Pancreas (tissue), 10 donors: Measurements from ENCODE around the gene RPA1. TPM values are rescaled to one million over a fixed set of nuclear protein-coding genes. Genes with fewer than 3 reads are reported as not detected.

Experiments
- ATAC-seq, 4 donors: fragments of 200-7000 bp; cut with Tn5 transposase; one replicate each; pipeline versions ENCODE4 v1.8.0 to v1.9.1; 2020; ENCODE audit warnings: mild to moderate bottlenecking in 4 of 4, moderate library complexity in 4 of 4
- DNase-seq, 6 donors: peaks; one replicate each; pipeline ENCODE4 v3.0.0-alpha.2; 2020
- FAIRE-seq: peaks from 2 replicates; lab custom pipeline; 2012; peaks lifted over from hg19 to GRCh38; lab: Jason Lieb, UNC
- H3K27ac ChIP-seq, 4 donors: fragments of 200-600 bp; sonication (generic); 1 replicate in 3 of 4; 2 replicates in 1 of 4; pipeline versions ENCODE4 v1.5.0 to v1.8.0; 2020
- H3K27me3 ChIP-seq, 4 donors: fragments of 200-600 bp; one replicate each; pipeline ENCODE4 v1.8.0; 2021
- H3K36me3 ChIP-seq, 3 donors: fragments of 200-600 bp; sonication (generic) in 1 of 3; one replicate each; pipeline versions ENCODE4 v1.5.0 to v1.8.0; 2020 to 2021
- H3K4me1 ChIP-seq, 3 donors: fragments of 200-600 bp; one replicate each; pipeline ENCODE4 v1.8.0; 2021
- H3K4me3 ChIP-seq, 4 donors: fragments of 200-600 bp; sonication (generic) in 2 of 4; one replicate each; pipeline versions ENCODE4 v1.5.0 to v1.8.0; 2020 to 2021
- H3K9me3 ChIP-seq, 4 donors: fragments of 200-600 bp; one replicate each; pipeline ENCODE4 v1.8.0; 2021
- CTCF ChIP-seq, 4 donors: fragments of 200-600 bp; sonication (generic) in 3 of 4; IDR thresholded peaks; one replicate each; pipeline versions ENCODE4 v1.5.0 to v1.8.0; 2021; ENCODE audit warnings: antibody characterized with exemption in 4 of 4
- WGBS, 2 donors: extraction: QIAGEN DNeasy Blood & Tissue Kit; methylation state at CpG; one replicate each; pipeline ENCODE4 v1.1.7; 2013; 5-methylcytosine and 5-hydroxymethylcytosine counted together
- intact Hi-C, 3 donors: fragments of 100-400 bp; cut with DNase I; formaldehyde crosslinking; loops; one replicate each; pipeline versions ENCODE4 v1.11.1 to v1.14.2; 2022
- polyA plus RNA-seq, 2 donors: library from polyadenylated mRNA; stranded (reverse); fragments of 200-250 nt; gene quantifications; one replicate each; pipeline ENCODE4 v1.2.3, GENCODE V29; 2013
- total RNA-seq, 6 donors: library from RNA; stranded (reverse); fragmentation: NEBNext Ultra II Directional in 4 of 6; extraction: Animal tissue kit (Norgen Biotek cat#: 25700) in 4 of 6; gene quantifications; one replicate each; pipeline versions ENCODE4 v1.2.1 to v1.2.4, GENCODE V29; 2021 to 2023
- donor health status: healthy with polysubstance abuse.
- donor health status: DM: no; HTN: no; CAD: no; lungs with moderate emphysema.
- donor health status: DM: no; HTN: no; CAD: no.
- donor health status: control.
- donor health status: control.
- donor health status: Bipolar disorder and iron deficiency.
- donor health status: DM: yes; HTN: yes; CAD: no.
- donor health status: DM: no; HTN: no; CAD: no.
- donor health status: DM: no; HTN: no; CAD: no.
- donor health status: DM: yes; HTN: yes; CAD: no.

RPA1 gene
- total and polyA plus RNA-seq, 8 donors = 6.5 to 43.9 (median 36.1) TPM

DNA sequence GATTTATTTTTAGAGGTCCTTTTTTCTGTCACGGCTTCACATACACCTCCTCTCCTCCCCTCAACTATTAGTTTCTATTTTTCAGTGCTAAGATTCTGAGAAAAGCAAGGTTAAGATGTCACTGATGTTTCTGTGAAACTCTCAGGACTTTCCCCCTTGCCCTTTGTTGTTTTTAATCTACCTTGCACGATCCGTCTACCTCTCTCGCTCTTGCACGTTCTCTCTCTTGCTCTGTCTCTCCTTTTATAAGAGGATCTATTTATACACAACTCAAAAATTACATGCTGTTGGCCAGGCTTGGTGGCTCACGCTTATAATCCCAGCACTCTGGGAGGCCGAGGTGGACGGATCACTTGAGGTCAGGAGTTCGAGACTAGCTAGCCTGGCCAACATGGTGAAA lies 43.6 kb downstream of the RPA1 start:
- ATAC-seq (no peak), DNase-seq (no peak), FAIRE-seq (no peak)
- Histone ChIP-seq H3K27me3 (no peaks in the 10 kb centered on the region), H3K36me3 (peaks cover 0 to 20% (median 8%) of the 10 kb centered on the region in 3 donors), H3K9me3 (no peaks in the 10 kb centered on the region), H3K4me1 (no peaks in the 10 kb centered on the region), H3K27ac (no peak overlapping the region), H3K4me3 (no peak overlapping the region)
- no peak for TF ChIP-seq CTCF (IDR thresholded peaks at IDR 0.05)
- WGBS, 2 donors = 90 to 94% methylated on average over 9 of the region's 9 CpGs
- intact Hi-C loops = loop anchor here in 1 of 3 donors (10.0 kb wide), 1 partner anchor 149 kb away; the partner anchor contains the start of gene WDR81

DNA sequence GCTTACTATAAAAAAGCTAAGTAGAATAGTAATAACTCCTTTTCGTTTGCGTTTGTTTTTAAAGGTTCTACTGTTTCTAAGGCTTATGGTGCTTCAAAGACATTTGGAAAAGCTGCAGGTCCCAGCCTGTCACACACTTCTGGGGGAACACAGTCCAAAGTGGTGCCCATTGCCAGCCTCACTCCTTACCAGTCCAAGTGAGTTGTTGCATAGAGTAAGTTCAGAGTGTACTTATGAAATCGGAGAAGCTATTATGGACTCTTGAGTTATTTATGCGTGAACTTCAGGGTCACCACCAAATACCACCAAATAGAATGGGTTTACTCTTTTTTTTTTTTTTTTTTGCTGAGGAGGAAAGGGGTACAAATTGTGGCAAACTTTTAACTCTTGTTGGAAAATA lies 45.8 kb downstream of the RPA1 start:
- intact Hi-C loops = loop anchor here in 1 of 3 donors (10.0 kb wide), 1 partner anchor 151 kb away; the partner anchor contains the start of gene WDR81
- no peak for TF ChIP-seq CTCF (IDR thresholded peaks at IDR 0.05)
- no peaks in the 10 kb centered on the region for H3K4me1 ChIP-seq
- ATAC-seq (no peak), DNase-seq (no peak), FAIRE-seq (no peak)
- H3K9me3 ChIP-seq = no peaks in the 10 kb centered on the region
- H3K27me3 ChIP-seq = no peaks in the 10 kb centered on the region
- no peak overlapping the region for H3K27ac ChIP-seq
- WGBS, 2 donors = 88 to 92% methylated on average over 4 of the region's 4 CpGs
- H3K36me3 ChIP-seq = peaks cover 0 to 36% (median 14%) of the 10 kb centered on the region in 3 donors
- H3K4me3 ChIP-seq = no peak overlapping the region

DNA sequence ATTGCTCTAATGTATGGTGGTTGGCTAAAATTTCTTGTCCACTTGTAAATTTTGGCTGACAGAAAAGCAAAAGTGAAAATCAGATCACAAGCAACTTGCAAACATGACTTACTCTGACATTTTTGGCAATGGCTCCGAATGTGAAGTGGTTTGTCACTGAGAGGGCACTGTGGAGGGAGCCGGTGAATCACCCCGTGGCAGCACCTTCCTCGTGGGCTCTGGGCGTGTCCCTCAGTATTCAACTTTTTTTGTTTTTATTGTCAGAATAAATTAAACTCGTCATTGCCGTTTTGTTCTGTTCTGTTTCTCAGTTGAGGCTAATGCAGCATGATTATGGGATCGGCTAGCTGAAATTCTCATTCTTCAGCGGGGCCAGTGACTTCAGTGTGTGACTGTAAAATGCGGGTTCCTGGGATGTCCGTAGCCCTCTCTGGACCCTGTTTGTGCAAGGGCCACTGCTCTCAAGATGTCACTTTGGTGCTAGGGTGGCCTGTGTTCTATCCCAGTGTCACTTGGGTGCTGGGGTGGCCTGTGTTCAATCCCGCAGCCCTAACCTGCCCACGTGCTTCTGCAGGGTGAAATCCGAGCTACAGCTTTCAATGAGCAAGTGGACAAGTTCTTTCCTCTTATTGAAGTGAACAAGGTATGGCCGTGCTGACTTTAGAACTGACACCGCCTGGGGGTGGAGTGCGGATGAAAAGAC lies 48.8 kb downstream of the RPA1 start:
- Histone ChIP-seq H3K36me3 (peaks cover 0 to 42% (median 20%) of the 10 kb centered on the region in 3 donors), H3K4me1 (no peaks in the 10 kb centered on the region), H3K27ac (no peak overlapping the region), H3K4me3 (no peak overlapping the region), H3K9me3 (no peaks in the 10 kb centered on the region), H3K27me3 (no peaks in the 10 kb centered on the region)
- DNase-seq = no peak
- intact Hi-C loops = loop anchor here in 1 of 3 donors (10.0 kb wide), 1 partner anchor 154 kb away; the partner anchor contains the start of gene WDR81
- 89% methylated on average over 17 of the region's 17 CpGs for WGBS, 2 donors
- no peak for ATAC-seq
- FAIRE-seq = no peak
- no peak for TF ChIP-seq CTCF (IDR thresholded peaks at IDR 0.05)

GRCh38 chr17:1880851-1881630 lies 51.2 kb downstream of the RPA1 start:
- no peak for ATAC-seq
- DNase-seq = no peak
- no peak for FAIRE-seq
- H3K36me3 ChIP-seq = peaks cover 0 to 51% (median 20%) of the 10 kb centered on the region in 3 donors
- H3K27ac ChIP-seq = no peak overlapping the region
- 83 to 85% methylated on average over 12 of the region's 12 CpGs for WGBS, 2 donors
- intact Hi-C loops = no loop called here
- no peaks in the 10 kb centered on the region for H3K9me3 ChIP-seq
- TF ChIP-seq CTCF (IDR thresholded peaks at IDR 0.05) = no peak
- no peak overlapping the region for H3K4me3 ChIP-seq
- H3K27me3 ChIP-seq = no peaks in the 10 kb centered on the region
- no peaks in the 10 kb centered on the region for H3K4me1 ChIP-seq
